ENCODE data around the gene PRDX3.

Gene PRDX3

DNA sequence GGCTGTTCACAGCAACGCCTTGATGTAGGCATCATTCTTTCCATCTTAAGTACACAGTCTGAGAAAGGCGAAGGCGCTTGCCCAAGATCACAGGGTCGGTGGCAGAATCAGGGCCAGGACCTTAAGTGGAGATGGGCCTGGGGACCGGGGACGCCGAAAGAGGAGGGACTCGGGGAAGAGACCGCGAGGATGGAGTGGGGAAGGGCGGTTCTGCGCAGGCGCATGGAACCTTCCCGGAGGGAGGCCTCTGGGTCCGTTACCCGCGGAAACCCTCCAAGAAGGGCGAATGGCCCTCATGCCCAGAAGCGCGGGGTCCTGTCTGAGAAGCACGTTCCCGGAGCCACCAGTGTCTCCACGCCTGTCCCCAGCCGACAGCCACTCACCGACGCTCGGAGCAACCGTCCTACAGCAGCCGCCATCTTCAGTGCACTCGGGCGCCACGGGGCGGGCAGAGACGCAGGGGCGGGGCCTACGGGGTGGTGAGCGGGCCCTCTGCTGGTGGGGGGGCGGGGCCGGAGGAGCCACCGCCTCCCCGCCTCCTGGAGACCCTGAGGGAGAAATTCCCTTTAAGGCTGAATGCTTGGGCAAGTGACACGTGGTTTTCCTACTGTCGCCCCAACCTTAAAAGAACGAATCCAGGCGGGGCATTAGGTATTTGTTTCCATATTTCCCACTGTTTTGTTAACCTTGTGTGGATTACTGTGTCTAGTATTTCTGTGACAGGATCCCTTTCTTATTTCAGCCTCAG lies at the start of gene PRDX3:
PRDX3 (minus strand) TSS at position 441 of the 748 bp plus-strand sequence; CDS start at position 419, 22 bp downstream.
- DNase-seq (ENCODE audit: low read depth), result peak; percentile 67

DNA sequence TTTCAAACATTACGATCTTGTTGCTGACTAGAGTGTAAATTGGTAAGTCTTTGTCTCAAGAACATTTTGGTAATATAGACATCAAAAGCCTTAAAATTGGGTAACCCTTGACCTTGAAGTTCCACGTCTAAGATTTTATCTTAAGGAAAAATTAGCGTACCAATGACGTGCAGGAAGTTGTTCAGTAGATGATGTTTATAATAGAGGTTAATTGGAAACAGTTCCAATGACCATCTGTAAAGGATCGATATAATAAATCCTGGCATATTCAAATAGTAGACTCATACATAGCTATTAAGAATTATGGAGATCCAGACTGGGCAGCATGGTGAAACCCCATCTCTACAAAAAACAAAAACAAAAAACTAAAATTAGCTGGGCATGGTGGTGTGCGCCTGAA lies 49.2 kb upstream of the PRDX3 start:
- DNase-seq (ENCODE audit: low read depth), result no peak

GRCh38 chr10:119225083-119225658 lies 46.6 kb upstream of the PRDX3 start:
- no peak for DNase-seq (ENCODE audit: low read depth)

DNA sequence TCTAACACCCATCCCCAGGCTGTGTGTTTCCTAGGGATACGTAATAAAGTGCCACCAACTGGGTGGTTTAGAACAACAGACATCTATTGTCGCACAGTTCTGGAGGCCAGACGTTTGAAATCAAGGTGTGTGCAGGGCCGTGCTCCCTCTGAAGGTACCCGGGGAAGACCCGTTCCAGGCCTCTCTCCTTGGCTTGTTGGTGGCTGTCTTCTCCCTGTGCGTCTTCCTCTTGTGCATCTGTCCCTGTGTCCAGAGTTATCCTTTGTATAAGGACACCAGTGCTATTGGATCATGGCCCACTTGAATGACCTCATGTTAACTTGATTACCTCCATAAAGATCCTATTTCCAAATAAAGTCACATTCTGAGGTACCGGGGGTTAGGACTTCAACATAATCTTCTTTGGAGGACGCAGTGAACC lies 44.4 kb upstream of the PRDX3 start:
- no peak for DNase-seq (ENCODE audit: low read depth)

DNA sequence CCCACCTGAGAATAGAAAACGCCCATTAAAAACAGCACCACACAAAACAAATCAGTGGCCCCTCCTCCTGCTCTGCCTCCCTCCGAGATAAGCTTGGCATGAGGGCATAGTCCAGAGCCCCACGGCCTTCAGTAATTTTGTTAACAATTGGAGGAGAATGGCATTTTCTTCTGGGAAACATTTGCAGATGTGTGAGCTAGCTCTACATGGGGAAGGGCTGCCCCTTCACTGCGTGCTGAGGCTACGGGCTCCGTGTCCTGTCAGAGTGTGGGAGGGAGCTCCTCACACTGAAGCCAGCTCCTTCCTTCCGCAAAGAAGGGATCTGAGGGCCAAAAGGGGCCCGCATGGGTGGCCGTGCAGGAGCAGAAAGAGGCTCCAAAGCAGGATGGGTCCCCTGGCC lies 43.9 kb upstream of the PRDX3 start:
- DNase-seq (ENCODE audit: low read depth), result no peak

GRCh38 chr10:119221666-119222065 lies 43.1 kb upstream of the PRDX3 start:
- no peak for DNase-seq (ENCODE audit: low read depth)

DNA sequence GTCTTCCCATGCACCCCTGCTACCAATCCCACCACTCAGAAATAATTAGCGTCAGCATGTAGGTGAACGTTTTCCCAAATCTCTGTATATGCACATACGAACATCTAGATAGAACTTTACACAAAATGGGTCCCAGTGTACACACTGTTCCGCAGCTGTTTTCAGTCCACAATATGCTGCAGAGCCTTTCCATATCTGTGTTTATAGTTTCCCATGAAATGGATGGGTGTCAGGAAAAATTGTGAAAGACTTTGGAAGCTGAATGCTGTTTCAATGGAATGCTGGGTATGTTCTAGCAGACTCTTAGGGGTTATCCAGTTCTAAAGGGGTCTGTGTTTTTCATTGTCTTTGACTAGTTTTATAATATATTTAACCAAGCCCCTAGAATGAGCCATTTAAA lies 42.6 kb upstream of the PRDX3 start:
- no peak for DNase-seq (ENCODE audit: low read depth)

DNA sequence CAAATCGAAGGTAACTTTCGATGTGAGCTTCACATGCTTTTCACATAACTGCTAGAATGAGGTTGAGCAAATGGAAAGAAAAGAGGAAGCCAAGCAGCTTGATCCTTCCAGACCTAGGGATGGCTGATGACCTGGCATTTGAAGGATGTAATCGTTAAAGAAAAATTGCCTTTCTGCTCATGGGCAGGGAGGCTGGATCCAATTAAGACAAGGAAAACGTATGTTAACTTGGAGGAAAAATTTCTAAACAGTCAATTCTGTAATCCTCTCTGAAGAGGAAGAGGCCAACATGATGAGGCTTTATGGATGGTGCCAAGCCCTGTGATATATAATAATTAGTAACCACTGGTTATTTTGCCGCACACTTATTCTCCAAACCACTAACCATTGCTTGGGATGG lies 41.3 kb upstream of the PRDX3 start:
- no peak for DNase-seq (ENCODE audit: low read depth)

DNA sequence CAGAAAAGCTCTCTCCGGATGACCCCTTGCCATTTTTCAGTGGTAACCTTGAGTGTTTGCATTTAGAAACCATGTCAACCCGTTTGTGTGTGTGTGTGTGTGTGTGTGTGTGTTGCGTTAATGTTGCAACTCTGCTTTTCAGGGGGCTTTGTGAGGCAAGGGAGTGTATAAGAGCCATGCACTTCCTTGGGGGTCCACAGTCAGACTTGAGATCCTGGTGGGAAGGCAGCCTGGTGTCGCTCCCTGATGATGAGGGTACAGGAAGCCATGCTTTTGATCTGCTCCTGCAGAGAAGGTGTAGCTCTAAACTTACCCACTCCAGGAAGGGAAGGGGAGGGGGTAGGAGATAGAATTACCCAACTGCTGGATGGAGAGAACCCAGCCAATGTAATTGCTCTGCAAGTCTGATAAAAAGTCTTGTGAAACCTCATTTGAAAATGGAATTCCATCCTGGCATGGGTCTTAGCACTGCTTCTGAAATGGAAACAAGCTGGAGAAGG lies 39.4 kb upstream of the PRDX3 start:
- no peak for DNase-seq (ENCODE audit: low read depth)

DNA sequence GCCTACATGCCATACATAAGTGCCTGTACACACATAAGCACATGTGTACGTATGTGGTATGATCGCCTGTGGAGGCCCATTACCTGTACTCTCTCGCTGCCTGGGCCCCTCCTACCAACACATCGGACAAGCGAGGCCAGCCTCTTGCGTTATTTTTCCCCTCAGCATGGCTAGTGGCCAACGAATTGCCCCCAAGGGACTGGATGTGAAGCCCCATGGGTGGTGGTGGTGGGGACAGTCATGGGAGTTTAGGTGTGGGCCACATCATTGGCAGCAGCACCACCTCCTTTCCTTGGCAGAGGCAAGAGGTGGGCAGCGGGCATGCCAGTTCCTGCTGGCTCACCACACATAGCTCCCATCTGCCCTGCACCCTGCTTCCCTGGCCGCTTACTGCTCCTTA lies 38.8 kb upstream of the PRDX3 start:
- no peak for DNase-seq (ENCODE audit: low read depth)

DNA sequence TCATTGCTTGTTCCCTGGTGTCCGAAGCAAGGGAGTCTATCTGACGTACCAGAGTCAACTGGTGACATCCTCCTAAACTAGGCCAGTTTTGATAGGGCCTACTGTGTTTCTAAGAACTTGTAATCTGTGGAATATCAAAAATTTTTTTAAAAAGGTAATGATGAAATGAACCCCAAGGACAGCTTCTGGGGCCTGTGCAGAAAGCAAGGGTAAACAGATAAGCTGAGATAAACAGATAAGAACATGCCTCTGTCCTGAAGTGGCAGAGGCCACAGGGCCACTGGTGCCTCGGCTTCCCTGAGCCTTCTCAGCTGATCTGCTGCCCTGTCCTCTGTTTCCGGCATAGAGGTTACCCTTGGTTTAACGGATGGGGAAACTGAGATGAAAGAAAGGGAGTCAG lies 37.5 kb upstream of the PRDX3 start:
- no peak for DNase-seq (ENCODE audit: low read depth)

- DNase-seq (ENCODE audit: low read depth), result no peak
Measured at GRCh38 chr10:119215371-119215770, 36.8 kb upstream of the PRDX3 start.

- DNase-seq (ENCODE audit: low read depth), result no peak
Measured at GRCh38 chr10:119211625-119212441, 33.2 kb upstream of the PRDX3 start.

DNA sequence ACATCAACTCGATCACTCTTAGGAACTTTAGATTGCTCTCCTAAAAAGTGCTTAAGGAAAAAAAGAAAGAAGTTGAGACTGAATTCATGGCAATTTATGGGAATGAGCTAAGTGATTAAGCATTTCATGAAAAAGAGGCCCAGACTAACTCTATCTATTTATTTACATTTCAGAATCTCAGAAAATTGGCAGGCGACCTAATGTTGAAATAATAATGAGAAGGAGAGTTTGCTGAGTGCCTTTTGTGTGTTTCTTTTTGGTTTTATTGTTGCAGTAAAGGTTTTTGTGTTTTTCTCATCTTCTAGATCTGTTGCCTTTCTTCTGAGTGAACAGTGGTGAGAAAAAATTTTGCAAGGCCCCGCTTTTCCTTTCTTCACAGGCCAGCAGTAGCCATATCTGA lies 32.6 kb upstream of the PRDX3 start:
- no peak for DNase-seq (ENCODE audit: low read depth)

- no peak for DNase-seq (ENCODE audit: low read depth)
Measured at GRCh38 chr10:119210633-119211032, 32.0 kb upstream of the PRDX3 start.

DNA sequence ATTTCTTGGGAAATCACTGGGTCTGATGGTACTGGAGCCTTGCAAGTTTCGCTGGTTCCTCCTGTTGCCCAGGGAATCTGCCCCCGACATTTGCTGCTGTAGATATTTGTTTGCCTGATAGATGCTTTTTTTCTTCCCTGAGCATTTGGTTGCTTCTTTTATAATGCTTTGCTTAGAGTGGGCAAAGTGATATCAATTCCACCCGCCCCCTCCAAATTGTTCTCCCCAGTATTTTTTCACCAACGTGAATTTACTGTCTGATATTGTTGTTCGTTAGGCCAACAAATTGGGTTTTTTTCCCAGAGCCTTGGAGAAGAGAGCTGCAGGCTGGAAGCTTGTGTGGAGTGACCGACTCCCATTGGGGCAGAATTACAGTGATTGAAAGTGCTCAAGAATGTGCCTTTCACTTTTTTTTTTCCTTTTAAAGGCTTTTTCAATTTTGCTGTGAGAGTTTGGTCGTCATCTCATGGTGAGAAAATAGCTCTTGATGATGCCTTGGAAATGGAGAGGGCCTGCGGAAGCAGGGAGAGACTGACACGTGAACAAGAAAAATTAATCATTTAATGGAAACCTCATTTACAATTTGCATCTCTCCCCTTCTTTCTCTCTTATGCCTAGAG lies 31.2 kb upstream of the PRDX3 start:
- DNase-seq (ENCODE audit: low read depth), result no peak

- DNase-seq (ENCODE audit: low read depth), result no peak
Measured at GRCh38 chr10:119209035-119209735, 30.6 kb upstream of the PRDX3 start.

GRCh38 chr10:119208553-119208940 lies 29.9 kb upstream of the PRDX3 start:
- DNase-seq (ENCODE audit: low read depth), result no peak

- no peak for DNase-seq (ENCODE audit: low read depth)
Measured at GRCh38 chr10:119207713-119208552, 29.3 kb upstream of the PRDX3 start.

- peak; percentile 96 for DNase-seq (ENCODE audit: low read depth)
Measured at GRCh38 chr10:119207366-119207666, 28.7 kb upstream of the PRDX3 start, which contains the start of gene GRK5. TSS of gene GRK5 (plus strand) at chr10:119207571. CDS start at chr10:119207918, 347 bp downstream.

Measured in GM04504 (cell line).